H9 (cell line): Measurements from ENCODE around the gene GLRA1. TPM values are rescaled to one million over a fixed set of nuclear protein-coding genes. Genes with fewer than 3 reads are reported as not detected.

ENCODE experiments used
- DNase-seq: peaks from one replicate; pipeline ENCODE4 v3.0.0-alpha.2; 2017
- H2AFZ ChIP-seq: one replicate; pipeline ENCODE4 v1.6.1; 2013; ENCODE audit warnings: mild to moderate bottlenecking, low read length, control low read depth, moderate library complexity
- H2AK5ac ChIP-seq: 2 replicates; pipeline ENCODE4 v1.6.1; 2013; ENCODE audit warnings: low read length, control low read depth, mixed read lengths; ENCODE audit not compliant: insufficient read length
- H2BK120ac ChIP-seq: one replicate; pipeline ENCODE4 v1.6.1; 2013; ENCODE audit warnings: low read depth, mild to moderate bottlenecking, low read length, control low read depth, inconsistent platforms; ENCODE audit not compliant: poor library complexity, severe bottlenecking
- H2BK12ac ChIP-seq: 2 replicates; pipeline ENCODE4 v1.6.1; 2013; ENCODE audit warnings: low read length, control low read depth, mixed read lengths, low read depth; ENCODE audit not compliant: insufficient read length
- H2BK15ac ChIP-seq: 2 replicates; pipeline ENCODE4 v1.6.1; 2013; ENCODE audit warnings: low read depth, low read length, control low read depth
- H2BK20ac ChIP-seq: one replicate; pipeline ENCODE4 v1.6.1; 2013; ENCODE audit warnings: low read depth, mild to moderate bottlenecking, low read length, control low read depth, inconsistent platforms; ENCODE audit not compliant: poor library complexity, severe bottlenecking
- H2BK5ac ChIP-seq: 2 replicates; pipeline ENCODE4 v1.6.1; 2013; ENCODE audit warnings: low read length, control low read depth, mixed read lengths; ENCODE audit not compliant: insufficient read length
- H3K14ac ChIP-seq: 2 replicates; pipeline ENCODE4 v1.6.1; 2013; ENCODE audit warnings: low read length, control low read depth; ENCODE audit not compliant: insufficient read depth
- H3K18ac ChIP-seq: 2 replicates; pipeline ENCODE4 v1.6.1; 2013; ENCODE audit warnings: low read depth, mild to moderate bottlenecking, mixed read lengths, low read length, control low read depth; ENCODE audit not compliant: insufficient read length
- H3K23ac ChIP-seq: 2 replicates; pipeline ENCODE4 v1.6.1; 2013; ENCODE audit warnings: low read length, control low read depth, mixed read lengths, low read depth; ENCODE audit not compliant: insufficient read length
- H3K23me2 ChIP-seq: 2 replicates; pipeline ENCODE4 v1.6.1; 2013; ENCODE audit warnings: low read depth, mild to moderate bottlenecking, mixed read lengths, low read length, control low read depth; ENCODE audit not compliant: insufficient read length, poor library complexity, severe bottlenecking
- H3K27ac ChIP-seq: 2 replicates; pipeline ENCODE4 v1.5.1; 2013; ENCODE audit warnings: low read length, control low read depth, mixed read lengths, low read depth; ENCODE audit not compliant: insufficient read length
- H3K27me3 ChIP-seq: 2 replicates; pipeline ENCODE4 v1.6.1; 2013; ENCODE audit warnings: low read length, control low read depth, inconsistent platforms; ENCODE audit not compliant: insufficient read depth
- H3K4ac ChIP-seq: 2 replicates; pipeline ENCODE4 v1.6.1; 2013; ENCODE audit warnings: low read depth, mild to moderate bottlenecking, control low read depth, inconsistent platforms, low read length, moderate library complexity
- H3K4me1 ChIP-seq: 2 replicates; pipeline ENCODE4 v1.6.1; 2013; ENCODE audit warnings: low read length, control low read depth, inconsistent platforms; ENCODE audit not compliant: insufficient read depth
- H3K4me2 ChIP-seq: 2 replicates; pipeline ENCODE4 v1.6.1; 2013; ENCODE audit warnings: low read length, control low read depth, mixed read lengths; ENCODE audit not compliant: insufficient read length, insufficient read depth
- H3K56ac ChIP-seq: 2 replicates; pipeline ENCODE4 v1.6.1; 2013; ENCODE audit warnings: low read depth, mild to moderate bottlenecking, mixed read lengths, low read length, control low read depth; ENCODE audit not compliant: insufficient read length
- H3K79me1 ChIP-seq: 2 replicates; pipeline ENCODE4 v1.6.1; 2013; ENCODE audit warnings: low read depth, mild to moderate bottlenecking, moderate library complexity, low read length, control low read depth, inconsistent platforms; ENCODE audit not compliant: insufficient read depth, poor library complexity, severe bottlenecking
- H3K79me2 ChIP-seq: 2 replicates; pipeline ENCODE4 v1.6.1; 2013; ENCODE audit warnings: low read length, control low read depth, inconsistent platforms; ENCODE audit not compliant: insufficient read depth
- H3K9ac ChIP-seq: 2 replicates; pipeline ENCODE4 v1.6.1; 2013; ENCODE audit warnings: low read length, control low read depth, mixed read lengths; ENCODE audit not compliant: insufficient read length; ENCODE audit errors: extremely low read depth
- H3K9me3 ChIP-seq: one replicate; pipeline ENCODE4 v1.6.1; 2013; ENCODE audit warnings: low read depth, low read length, inconsistent platforms; ENCODE audit not compliant: control insufficient read depth
- H3T11ph ChIP-seq: one replicate; pipeline ENCODE4 v1.6.1; 2013; ENCODE audit warnings: mild to moderate bottlenecking, low read length, control low read depth, inconsistent platforms
- H4K20me1 ChIP-seq: one replicate; pipeline ENCODE4 v1.6.1; 2013; ENCODE audit not compliant: control insufficient read depth, insufficient read length, insufficient read depth
- H4K5ac ChIP-seq: 2 replicates; pipeline ENCODE4 v1.6.1; 2013; ENCODE audit warnings: low read depth, mild to moderate bottlenecking, mixed read lengths, low read length, control low read depth; ENCODE audit not compliant: insufficient read length
- H4K8ac ChIP-seq: replicated peaks from 2 replicates; pipeline ENCODE4 v1.6.1; 2013; ENCODE audit warnings: low read length, control low read depth, mixed read lengths, low read depth; ENCODE audit not compliant: insufficient read length
- H4K91ac ChIP-seq: 2 replicates; pipeline ENCODE4 v1.6.1; 2013; ENCODE audit warnings: low read depth, mild to moderate bottlenecking, moderate library complexity, mixed read lengths, low read length, control low read depth; ENCODE audit not compliant: insufficient read length
- H3K27ac Mint-ChIP-seq, 3 experiments: 2 replicates in 2 of 3; 3 replicates in 1 of 3; pipeline ENCODE4 v1.8.0; 2020 to 2021; ENCODE audit warnings: mixed read lengths in 3 of 3, mild to moderate bottlenecking in 1 of 3, moderate library complexity in 1 of 3
- H3K27me3 Mint-ChIP-seq: 2 replicates; pipeline ENCODE4 v1.8.0; 2021; ENCODE audit warnings: low read depth, mild to moderate bottlenecking, moderate library complexity, mixed read lengths
- H3K36me3 Mint-ChIP-seq, 3 experiments: 2 replicates in 2 of 3; 3 replicates in 1 of 3; pipeline ENCODE4 v1.8.0; 2020 to 2021; ENCODE audit warnings: low read depth in 3 of 3, mixed read lengths in 3 of 3; ENCODE audit not compliant: insufficient read depth in 1 of 3
- H3K4me1 Mint-ChIP-seq, 2 experiments: 2 replicates each; pipeline ENCODE4 v1.8.0; 2020; ENCODE audit warnings: mixed read lengths in 2 of 2
- H3K4me3 Mint-ChIP-seq, 2 experiments: 2 replicates in 1 of 2; 3 replicates in 1 of 2; pipeline ENCODE4 v1.8.0; 2020 to 2021; ENCODE audit warnings: mild to moderate bottlenecking in 2 of 2, mixed read lengths in 2 of 2, moderate library complexity in 1 of 2
- H3K9me3 Mint-ChIP-seq, 2 experiments: 2 replicates in 1 of 2; 3 replicates in 1 of 2; pipeline ENCODE4 v1.8.0; 2020; ENCODE audit warnings: mild to moderate bottlenecking in 2 of 2, mixed read lengths in 2 of 2, moderate library complexity in 1 of 2
- WGBS: extraction: QIAGEN DNeasy Blood & Tissue Kit; methylation state at CpG from one replicate; pipeline ENCODE4 v1.1.7; 2013; ENCODE audit warnings: missing lambda C conversion rate, low lambda C conversion rate, mixed read lengths; ENCODE audit not compliant: insufficient read length; ENCODE audit errors: extremely low coverage; 5-methylcytosine and 5-hydroxymethylcytosine counted together
- total RNA-seq: library from RNA; stranded (reverse); gene quantifications from 2 replicates; pipeline ENCODE4 v1.2.1, GENCODE V29; 2021
- TF ChIP-seq, protein P1 (sequence below): fragments of 200-600 bp; sonication (generic); conservative IDR thresholded peaks from 3 replicates; pipeline ENCODE4 v1.8.0; 2021; ENCODE audit warnings: antibody characterized with exemption, mild to moderate bottlenecking

GLRA1 gene
- total RNA-seq, 1 experiment from 2014 or later: not detected

- H3K79me1 ChIP-seq: no peaks in the 10 kb centered on the region
- H3K23me2 ChIP-seq: no peaks in the 10 kb centered on the region
- H3K18ac ChIP-seq: no peak overlapping the region
- H2AFZ ChIP-seq: no peak overlapping the region
- no peak overlapping the region for H4K91ac ChIP-seq
- no peak overlapping the region for H2BK120ac ChIP-seq
- H3K27me3 Mint-ChIP-seq: peaks cover 30% of the 10 kb centered on the region
- no peak overlapping the region for H3K27ac Mint-ChIP-seq
- no peak overlapping the region for H3K4ac ChIP-seq
- no peaks in the 10 kb centered on the region for H3K27me3 ChIP-seq
- H3K4me2 ChIP-seq: no peak overlapping the region
- TF ChIP-seq, protein P1, sequence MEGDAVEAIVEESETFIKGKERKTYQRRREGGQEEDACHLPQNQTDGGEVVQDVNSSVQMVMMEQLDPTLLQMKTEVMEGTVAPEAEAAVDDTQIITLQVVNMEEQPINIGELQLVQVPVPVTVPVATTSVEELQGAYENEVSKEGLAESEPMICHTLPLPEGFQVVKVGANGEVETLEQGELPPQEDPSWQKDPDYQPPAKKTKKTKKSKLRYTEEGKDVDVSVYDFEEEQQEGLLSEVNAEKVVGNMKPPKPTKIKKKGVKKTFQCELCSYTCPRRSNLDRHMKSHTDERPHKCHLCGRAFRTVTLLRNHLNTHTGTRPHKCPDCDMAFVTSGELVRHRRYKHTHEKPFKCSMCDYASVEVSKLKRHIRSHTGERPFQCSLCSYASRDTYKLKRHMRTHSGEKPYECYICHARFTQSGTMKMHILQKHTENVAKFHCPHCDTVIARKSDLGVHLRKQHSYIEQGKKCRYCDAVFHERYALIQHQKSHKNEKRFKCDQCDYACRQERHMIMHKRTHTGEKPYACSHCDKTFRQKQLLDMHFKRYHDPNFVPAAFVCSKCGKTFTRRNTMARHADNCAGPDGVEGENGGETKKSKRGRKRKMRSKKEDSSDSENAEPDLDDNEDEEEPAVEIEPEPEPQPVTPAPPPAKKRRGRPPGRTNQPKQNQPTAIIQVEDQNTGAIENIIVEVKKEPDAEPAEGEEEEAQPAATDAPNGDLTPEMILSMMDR: no peak
- no peak overlapping the region for H3T11ph ChIP-seq
- no peak overlapping the region for H2BK15ac ChIP-seq
- peaks cover 7% of the 10 kb centered on the region; the same call in 1 of the 2 replicates for H3K4me1 ChIP-seq
- H3K4me1 Mint-ChIP-seq: peaks cover 23 to 25% of the 10 kb centered on the region in 2 experiments
- no peak overlapping the region for H2BK5ac ChIP-seq
- no peak overlapping the region for H3K23ac ChIP-seq
- H3K9me3 ChIP-seq: no peaks in the 10 kb centered on the region
- H2BK20ac ChIP-seq: no peak overlapping the region
- no peaks in the 10 kb centered on the region; a peak in 1 of 5 replicates for H3K9me3 Mint-ChIP-seq
- H3K36me3 Mint-ChIP-seq: no peaks in the 10 kb centered on the region
- no peak overlapping the region for H4K8ac ChIP-seq
- no peak overlapping the region for H3K9ac ChIP-seq
- H3K56ac ChIP-seq: no peak overlapping the region
- no peak overlapping the region for H4K5ac ChIP-seq
- no peak overlapping the region for H3K4me3 Mint-ChIP-seq
- WGBS: no CpG with 5 or more reads among the region's 6 CpGs
- H4K20me1 ChIP-seq: no peaks in the 10 kb centered on the region
- no peak overlapping the region for H3K27ac ChIP-seq
- no peak overlapping the region for H2BK12ac ChIP-seq
- H2AK5ac ChIP-seq: no peak overlapping the region
- no peak overlapping the region for H3K14ac ChIP-seq
- DNase-seq: no peak
- H3K79me2 ChIP-seq: no peaks in the 10 kb centered on the region
These were observed 35.0 kb downstream of the GLRA1 start for GRCh38 chr5:151889614-151890013.
